Smooth muscle cell (in vitro differentiated cells): ENCODE data around the gene IL9. TPM values are rescaled to one million over a fixed set of nuclear protein-coding genes. Genes with fewer than 3 reads are reported as not detected.

Experiments used
- DNase-seq: peaks from one replicate; lab custom pipeline; 2025; ENCODE audit not compliant: unreplicated experiment; lab: John Stamatoyannopoulos, UW
- H2AFZ ChIP-seq: fragments of 200-600 bp; sonication (generic); 2 replicates; pipeline ENCODE4 v1.6.0; 2016; ENCODE audit warnings: antibody characterized with exemption, low read depth, mild to moderate bottlenecking
- H3F3A ChIP-seq: fragments of 200-600 bp; sonication (generic); 2 replicates; pipeline ENCODE4 v1.6.0; 2017; ENCODE audit warnings: antibody characterized with exemption, low read depth
- H3K27ac ChIP-seq: fragments of 200-600 bp; sonication (generic); 2 replicates; pipeline ENCODE4 v1.5.1; 2016; ENCODE audit warnings: low read depth, mild to moderate bottlenecking
- H3K27me3 ChIP-seq: fragments of 200-600 bp; sonication (generic); 2 replicates; pipeline ENCODE4 v1.6.1; 2016; ENCODE audit warnings: low read depth, mild to moderate bottlenecking
- H3K36me3 ChIP-seq: fragments of 200-600 bp; sonication (generic); 2 replicates; pipeline ENCODE4 v1.5.1; 2016; ENCODE audit warnings: low read depth
- H3K4me1 ChIP-seq: fragments of 200-600 bp; sonication (generic); 2 replicates; pipeline ENCODE4 v1.5.1; 2016; ENCODE audit warnings: low read depth
- H3K4me2 ChIP-seq: fragments of 200-600 bp; sonication (generic); 2 replicates; pipeline ENCODE4 v1.6.0; 2016; ENCODE audit warnings: mild to moderate bottlenecking
- H3K4me3 ChIP-seq: fragments of 200-600 bp; sonication (generic); 2 replicates; pipeline ENCODE4 v1.5.1; 2016; ENCODE audit warnings: mild to moderate bottlenecking
- H3K79me2 ChIP-seq: fragments of 200-600 bp; sonication (generic); 2 replicates; pipeline ENCODE4 v1.6.0; 2016; ENCODE audit warnings: low read depth, mild to moderate bottlenecking
- H3K9ac ChIP-seq: fragments of 200-600 bp; sonication (generic); 2 replicates; pipeline ENCODE4 v1.6.0; 2016; ENCODE audit warnings: low read depth
- H3K9me3 ChIP-seq: fragments of 200-600 bp; sonication (generic); replicated peaks from 2 replicates; pipeline ENCODE4 v1.5.1; 2016; ENCODE audit warnings: low read depth
- H4K20me1 ChIP-seq: fragments of 200-600 bp; sonication (generic); 2 replicates; pipeline ENCODE4 v1.6.0; 2016; ENCODE audit warnings: low read depth
- WGBS: methylation state at CpG from one replicate; pipeline ENCODE4 v1.1.7; 2016; ENCODE audit warnings: low lambda C conversion rate; 5-methylcytosine and 5-hydroxymethylcytosine counted together
- polyA plus RNA-seq: library from polyadenylated mRNA; unstranded; fragments of >200 nt; fragmentation: Nextera tagmentation; extraction: Ambion mirVana; gene quantifications from 2 replicates; pipeline ENCODE4 v1.2.1, GENCODE V29; 2016
- total RNA-seq: library from RNA; depleted of rRNA; stranded (reverse); fragments of >200 nt; gene quantifications from 2 replicates; pipeline ENCODE4 v1.2.3, GENCODE V29; 2014
- TF ChIP-seq, protein P1 (sequence below): fragments of 200-600 bp; sonication (generic); IDR thresholded peaks from 2 replicates; pipeline ENCODE4 v1.5.1; 2017; ENCODE audit warnings: borderline replicate concordance, mild to moderate bottlenecking, antibody characterized with exemption; ENCODE audit not compliant: insufficient read depth, poor library complexity, severe bottlenecking

The IL9 gene
- total and polyA plus RNA-seq, 2 experiments from 2014 or later, result not detected

- H3K4me1 ChIP-seq, result no peaks in the 10 kb centered on the region
- no peaks in the 10 kb centered on the region for H3K36me3 ChIP-seq
- 93% methylated on average over 2 of the region's 2 CpGs for WGBS
- no peaks in the 10 kb centered on the region for H3K79me2 ChIP-seq
- H3K4me3 ChIP-seq, result no peak overlapping the region
- H2AFZ ChIP-seq, result no peak overlapping the region
- TF ChIP-seq, protein P1, sequence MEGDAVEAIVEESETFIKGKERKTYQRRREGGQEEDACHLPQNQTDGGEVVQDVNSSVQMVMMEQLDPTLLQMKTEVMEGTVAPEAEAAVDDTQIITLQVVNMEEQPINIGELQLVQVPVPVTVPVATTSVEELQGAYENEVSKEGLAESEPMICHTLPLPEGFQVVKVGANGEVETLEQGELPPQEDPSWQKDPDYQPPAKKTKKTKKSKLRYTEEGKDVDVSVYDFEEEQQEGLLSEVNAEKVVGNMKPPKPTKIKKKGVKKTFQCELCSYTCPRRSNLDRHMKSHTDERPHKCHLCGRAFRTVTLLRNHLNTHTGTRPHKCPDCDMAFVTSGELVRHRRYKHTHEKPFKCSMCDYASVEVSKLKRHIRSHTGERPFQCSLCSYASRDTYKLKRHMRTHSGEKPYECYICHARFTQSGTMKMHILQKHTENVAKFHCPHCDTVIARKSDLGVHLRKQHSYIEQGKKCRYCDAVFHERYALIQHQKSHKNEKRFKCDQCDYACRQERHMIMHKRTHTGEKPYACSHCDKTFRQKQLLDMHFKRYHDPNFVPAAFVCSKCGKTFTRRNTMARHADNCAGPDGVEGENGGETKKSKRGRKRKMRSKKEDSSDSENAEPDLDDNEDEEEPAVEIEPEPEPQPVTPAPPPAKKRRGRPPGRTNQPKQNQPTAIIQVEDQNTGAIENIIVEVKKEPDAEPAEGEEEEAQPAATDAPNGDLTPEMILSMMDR, result no peak
- no peak overlapping the region for H3K27ac ChIP-seq
- no peak overlapping the region for H3K4me2 ChIP-seq
- no peaks in the 10 kb centered on the region for H3K9me3 ChIP-seq
- no peaks in the 10 kb centered on the region for H4K20me1 ChIP-seq
- DNase-seq, result no peak
- H3F3A ChIP-seq, result no peaks in the 10 kb centered on the region
- no peak overlapping the region for H3K9ac ChIP-seq
- H3K27me3 ChIP-seq, result no peaks in the 10 kb centered on the region
Measured at GRCh38 chr5:135941711-135942110, 46.1 kb upstream of the IL9 start.

DNA sequence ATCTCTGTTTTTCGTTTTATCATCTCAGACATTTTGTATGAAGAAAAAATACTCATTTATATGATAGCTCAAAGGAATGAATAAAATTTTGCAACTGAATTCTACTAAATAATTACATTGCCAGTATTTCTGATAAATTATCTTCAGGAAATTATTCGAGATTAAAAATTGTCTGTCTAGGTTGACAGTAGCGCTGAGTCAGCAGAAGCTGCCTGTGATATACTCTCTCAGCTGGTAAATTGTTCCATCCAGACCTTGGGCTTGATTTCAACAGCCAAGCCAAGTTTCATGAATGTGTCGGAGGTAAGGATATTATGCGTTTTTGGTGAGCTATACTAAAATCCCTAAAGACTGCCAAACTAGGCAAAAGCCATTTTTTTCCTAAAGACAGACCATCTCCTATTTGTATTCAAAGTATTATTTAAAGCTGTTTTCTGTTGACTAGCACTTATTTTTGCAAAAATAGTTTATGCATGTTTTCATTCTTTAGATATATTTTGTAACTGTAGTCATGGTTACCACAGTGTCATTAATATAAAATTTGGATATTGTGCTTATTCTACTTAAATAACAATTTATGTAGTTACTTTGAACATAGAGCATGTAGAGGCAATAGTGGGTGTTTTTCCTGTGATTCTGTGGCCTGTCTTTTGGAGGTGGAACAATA is 41.7 kb upstream of the IL9 start:
- WGBS, result 88% methylated on average over 5 of the region's 5 CpGs
- H3K36me3 ChIP-seq, result no peaks in the 10 kb centered on the region
- H3K4me3 ChIP-seq, result no peak overlapping the region
- no peak overlapping the region for H3K4me2 ChIP-seq
- H2AFZ ChIP-seq, result no peak overlapping the region
- no peaks in the 10 kb centered on the region for H3K9me3 ChIP-seq
- no peak for DNase-seq
- H3K27ac ChIP-seq, result no peak overlapping the region
- H4K20me1 ChIP-seq, result no peaks in the 10 kb centered on the region
- H3K79me2 ChIP-seq, result no peaks in the 10 kb centered on the region
- no peaks in the 10 kb centered on the region for H3K4me1 ChIP-seq
- H3K9ac ChIP-seq, result no peak overlapping the region
- TF ChIP-seq, protein P1, result no peak
- peaks cover 12% of the 10 kb centered on the region for H3K27me3 ChIP-seq
- no peaks in the 10 kb centered on the region for H3F3A ChIP-seq

DNA sequence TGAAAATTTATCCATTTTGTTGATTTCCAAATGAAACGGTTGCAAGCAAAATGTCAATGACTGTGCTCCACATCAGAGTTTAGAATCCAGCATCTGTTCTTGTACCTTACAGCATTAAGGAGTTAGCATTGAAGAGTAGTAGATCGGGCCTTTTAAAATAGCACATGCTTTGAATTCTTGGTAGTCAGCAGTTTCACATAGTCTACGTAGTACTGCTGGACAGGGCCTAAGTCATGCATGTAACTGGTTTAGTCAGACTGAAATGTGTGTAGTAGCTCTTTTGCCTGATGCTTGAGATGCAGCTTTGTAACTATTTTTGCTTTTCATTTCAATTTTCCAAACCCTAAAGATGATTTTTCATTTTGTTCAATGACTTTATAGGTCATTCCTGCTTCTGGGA is 39.3 kb upstream of the IL9 start:
- Histone ChIP-seq H3K9me3 (no peaks in the 10 kb centered on the region), H3K27ac (no peak overlapping the region), H3K4me1 (no peaks in the 10 kb centered on the region), H4K20me1 (no peaks in the 10 kb centered on the region), H3K27me3 (peaks cover 36% of the 10 kb centered on the region), H3K79me2 (no peaks in the 10 kb centered on the region), H2AFZ (no peak overlapping the region), H3K4me3 (no peak overlapping the region), H3F3A (no peaks in the 10 kb centered on the region), H3K4me2 (no peak overlapping the region), H3K9ac (no peak overlapping the region), H3K36me3 (no peaks in the 10 kb centered on the region)
- no peak for DNase-seq
- 42% methylated on average over 3 of the region's 3 CpGs for WGBS
- TF ChIP-seq, protein P1, result no peak

- Histone ChIP-seq H3K4me2 (peak overlapping the region; percentile 87), H3K79me2 (no peaks in the 10 kb centered on the region), H3K36me3 (no peaks in the 10 kb centered on the region), H3K27me3 (peaks cover 75% of the 10 kb centered on the region), H3K9ac (no peak overlapping the region), H4K20me1 (no peaks in the 10 kb centered on the region), H3K9me3 (no peaks in the 10 kb centered on the region), H3F3A (no peaks in the 10 kb centered on the region), H2AFZ (peak overlapping the region; percentile 85), H3K27ac (no peak overlapping the region), H3K4me3 (peak overlapping the region; percentile 45), H3K4me1 (no peaks in the 10 kb centered on the region)
- DNase-seq, result no peak
- TF ChIP-seq, protein P1, result no peak
- 16% methylated on average over 18 of the region's 18 CpGs for WGBS
Measured at GRCh38 chr5:135930949-135931295, 35.3 kb upstream of the IL9 start.
